Mammary epithelial cell (primary cell): ENCODE measurements around the gene SETDB2.

Source experiments
- EZH2 ChIP-seq: IDR thresholded peaks from 2 replicates; pipeline ENCODE4 v1.6.1; 2012; ENCODE audit warnings: low read length, inconsistent platforms, borderline replicate concordance
- TF ChIP-seq, protein P1 (sequence below), 2 donors: IDR thresholded peaks in 1 of 2; conservative IDR thresholded peaks in 1 of 2; 2 replicates each; pipeline ENCODE4 v1.5.1; 2011 to 2012; ENCODE audit warnings: inconsistent platforms in 2 of 2, low read length in 2 of 2, mild to moderate bottlenecking in 2 of 2, control low read depth in 1 of 2, low read depth in 1 of 2; ENCODE audit not compliant: insufficient read depth in 1 of 2; ENCODE audit errors: extremely low read depth in 1 of 2

DNA sequence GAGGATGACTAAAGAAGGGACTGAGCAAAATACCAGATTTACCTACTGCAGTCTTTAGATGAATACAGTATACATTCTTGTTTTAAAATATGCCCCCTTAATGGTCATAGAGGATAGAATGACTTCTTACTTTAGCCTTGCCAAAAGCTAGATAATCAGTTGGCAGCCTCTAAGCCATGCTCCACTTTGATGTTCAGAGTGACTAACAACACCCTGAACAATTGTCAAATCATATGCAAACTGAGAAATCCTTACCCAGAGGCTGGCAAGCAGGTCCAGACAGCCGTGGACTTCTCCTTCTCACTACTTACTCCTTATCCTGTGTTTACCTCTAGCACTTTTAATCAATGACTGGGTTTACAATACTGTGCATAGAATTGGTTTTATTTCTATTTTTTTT, 28.1 kb downstream of the SETDB2 start:
- no peak for TF ChIP-seq EZH2
- TF ChIP-seq, protein P1, sequence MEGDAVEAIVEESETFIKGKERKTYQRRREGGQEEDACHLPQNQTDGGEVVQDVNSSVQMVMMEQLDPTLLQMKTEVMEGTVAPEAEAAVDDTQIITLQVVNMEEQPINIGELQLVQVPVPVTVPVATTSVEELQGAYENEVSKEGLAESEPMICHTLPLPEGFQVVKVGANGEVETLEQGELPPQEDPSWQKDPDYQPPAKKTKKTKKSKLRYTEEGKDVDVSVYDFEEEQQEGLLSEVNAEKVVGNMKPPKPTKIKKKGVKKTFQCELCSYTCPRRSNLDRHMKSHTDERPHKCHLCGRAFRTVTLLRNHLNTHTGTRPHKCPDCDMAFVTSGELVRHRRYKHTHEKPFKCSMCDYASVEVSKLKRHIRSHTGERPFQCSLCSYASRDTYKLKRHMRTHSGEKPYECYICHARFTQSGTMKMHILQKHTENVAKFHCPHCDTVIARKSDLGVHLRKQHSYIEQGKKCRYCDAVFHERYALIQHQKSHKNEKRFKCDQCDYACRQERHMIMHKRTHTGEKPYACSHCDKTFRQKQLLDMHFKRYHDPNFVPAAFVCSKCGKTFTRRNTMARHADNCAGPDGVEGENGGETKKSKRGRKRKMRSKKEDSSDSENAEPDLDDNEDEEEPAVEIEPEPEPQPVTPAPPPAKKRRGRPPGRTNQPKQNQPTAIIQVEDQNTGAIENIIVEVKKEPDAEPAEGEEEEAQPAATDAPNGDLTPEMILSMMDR (conservative IDR thresholded peaks at IDR 0.05 in 1 of 2, IDR thresholded peaks at IDR 0.05 in 1 of 2; ENCODE audit: extremely low read depth in 1 of 2, insufficient read depth in 1 of 2, low read depth in 1 of 2, low read length in 2 of 2): no peak
